HCT116 (cell line): ENCODE data around the gene SPATA3.

ENCODE experiments used
- EZH2 ChIP-seq: fragments of 200-600 bp; sonication (generic); IDR thresholded peaks from 2 replicates; pipeline ENCODE4 v1.6.1; 2017; ENCODE audit warnings: antibody characterized with exemption, mixed run types
- POLR2A ChIP-seq: IDR thresholded peaks from 2 replicates; pipeline ENCODE4 v1.7.0; 2011; ENCODE audit warnings: borderline replicate concordance; ENCODE audit not compliant: insufficient read depth, insufficient read length; ENCODE audit errors: extremely low read depth
- POLR2AphosphoS5 ChIP-seq: IDR thresholded peaks from 2 replicates; pipeline ENCODE4 v1.6.1; 2011; ENCODE audit warnings: mild to moderate bottlenecking, low read depth, low read length, moderate library complexity
- RAD21 ChIP-seq: IDR thresholded peaks from 2 replicates; pipeline ENCODE4 v1.6.1; 2012; ENCODE audit warnings: low read depth, mild to moderate bottlenecking
- TF ChIP-seq, protein P1 (sequence below), 3 experiments: fragments of 200-600 bp in 1 of 3; sonication (generic) in 1 of 3; IDR thresholded peaks in 2 of 3; conservative IDR thresholded peaks in 1 of 3; 2 replicates each; pipeline ENCODE4 v1.5.1; 2012 to 2017; ENCODE audit warnings: low read depth in 2 of 3, low read length in 2 of 3, antibody characterized with exemption in 1 of 3, borderline replicate concordance in 1 of 3, control low read depth in 1 of 3, mild to moderate bottlenecking in 1 of 3, mixed read lengths in 1 of 3, mixed run types in 1 of 3, moderate library complexity in 1 of 3; ENCODE audit not compliant: insufficient read depth in 1 of 3

DNA sequence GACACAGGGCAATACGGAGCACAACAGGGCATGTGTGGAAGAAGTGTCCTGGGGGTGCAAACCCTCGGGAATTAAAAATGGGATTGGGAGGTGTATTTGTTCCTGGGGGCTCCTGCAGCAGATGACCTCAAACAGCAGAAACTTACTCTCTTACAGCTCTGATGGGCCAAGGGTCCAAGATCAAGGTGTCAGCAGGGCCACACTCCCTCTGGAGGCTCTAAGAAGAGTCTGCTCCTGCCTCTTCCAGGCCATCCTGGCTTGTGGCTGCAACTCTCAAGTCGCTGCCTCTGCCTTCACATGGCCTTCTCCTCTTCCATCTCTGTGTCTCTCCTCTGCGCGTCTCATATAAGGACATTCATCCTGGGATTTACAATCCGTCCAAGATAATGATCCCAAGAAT lies 12.4 kb upstream of the SPATA3 start:
- TF ChIP-seq, protein P1, sequence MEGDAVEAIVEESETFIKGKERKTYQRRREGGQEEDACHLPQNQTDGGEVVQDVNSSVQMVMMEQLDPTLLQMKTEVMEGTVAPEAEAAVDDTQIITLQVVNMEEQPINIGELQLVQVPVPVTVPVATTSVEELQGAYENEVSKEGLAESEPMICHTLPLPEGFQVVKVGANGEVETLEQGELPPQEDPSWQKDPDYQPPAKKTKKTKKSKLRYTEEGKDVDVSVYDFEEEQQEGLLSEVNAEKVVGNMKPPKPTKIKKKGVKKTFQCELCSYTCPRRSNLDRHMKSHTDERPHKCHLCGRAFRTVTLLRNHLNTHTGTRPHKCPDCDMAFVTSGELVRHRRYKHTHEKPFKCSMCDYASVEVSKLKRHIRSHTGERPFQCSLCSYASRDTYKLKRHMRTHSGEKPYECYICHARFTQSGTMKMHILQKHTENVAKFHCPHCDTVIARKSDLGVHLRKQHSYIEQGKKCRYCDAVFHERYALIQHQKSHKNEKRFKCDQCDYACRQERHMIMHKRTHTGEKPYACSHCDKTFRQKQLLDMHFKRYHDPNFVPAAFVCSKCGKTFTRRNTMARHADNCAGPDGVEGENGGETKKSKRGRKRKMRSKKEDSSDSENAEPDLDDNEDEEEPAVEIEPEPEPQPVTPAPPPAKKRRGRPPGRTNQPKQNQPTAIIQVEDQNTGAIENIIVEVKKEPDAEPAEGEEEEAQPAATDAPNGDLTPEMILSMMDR (IDR thresholded peaks at IDR 0.05 in 2 of 3, conservative IDR thresholded peaks at IDR 0.05 in 1 of 3; ENCODE audit: borderline replicate concordance in 1 of 3, insufficient read depth in 1 of 3, low read depth in 2 of 3, low read length in 2 of 3), result no peak
- TF ChIP-seq POLR2AphosphoS5 (no peak), POLR2A (no peak), RAD21 (no peak), EZH2 (no peak)
